OCI-LY1 (cell line): Measurements from ENCODE around the gene CFAP73.

Experiments
- CTCF ChIP-seq: fragments of 200-600 bp; sonication (generic), shearing (Covaris generic); IDR thresholded peaks from 2 replicates; pipeline ENCODE4 v1.5.1; 2017; ENCODE audit warnings: mild to moderate bottlenecking, antibody characterized with exemption, low read length, moderate library complexity, mixed read lengths
- EZH2 ChIP-seq: fragments of 200-600 bp; sonication (generic), shearing (Covaris generic); IDR thresholded peaks from 2 replicates; pipeline ENCODE4 v1.8.0; 2017; ENCODE audit warnings: borderline replicate concordance, mixed run types, mild to moderate bottlenecking, antibody characterized with exemption, low read length, moderate library complexity, mixed read lengths

- TF ChIP-seq CTCF (no peak), EZH2 (no peak)
These were observed 45.5 kb downstream of the CFAP73 start for GRCh38 chr12:113194971-113195391.
